ENCODE measurements around the gene LRTM2.

The LRTM2 gene

GRCh38 chr12:1799051-1799881 is 21.1 kb upstream of the LRTM2 start:
- Histone ChIP-seq H3K9me3 (ENCODE audit: insufficient read depth, low read depth, low read length) (no peaks in the 10 kb centered on the region), H3K36me3 (ENCODE audit: insufficient read depth, low read depth, low read length) (no peaks in the 10 kb centered on the region), H3K4me3 (ENCODE audit: low read length) (no peak overlapping the region), H3K9ac (ENCODE audit: low read depth, low read length) (no peak overlapping the region), H3K4me1 (ENCODE audit: insufficient read depth, low read length) (no peaks in the 10 kb centered on the region), H3K27ac (ENCODE audit: low read length) (no peak overlapping the region), H3K27me3 (ENCODE audit: insufficient read depth, low read length) (no peaks in the 10 kb centered on the region)

GRCh38 chr12:1799882-1800400 is 20.4 kb upstream of the LRTM2 start:
- Histone ChIP-seq H3K36me3 (ENCODE audit: insufficient read depth, low read depth, low read length) (no peaks in the 10 kb centered on the region), H3K27me3 (ENCODE audit: insufficient read depth, low read length) (no peaks in the 10 kb centered on the region), H3K9ac (ENCODE audit: low read depth, low read length) (no peak overlapping the region), H3K9me3 (ENCODE audit: insufficient read depth, low read depth, low read length) (no peaks in the 10 kb centered on the region), H3K4me1 (ENCODE audit: insufficient read depth, low read length) (no peaks in the 10 kb centered on the region), H3K27ac (ENCODE audit: low read length) (no peak overlapping the region), H3K4me3 (ENCODE audit: low read length) (no peak overlapping the region)

- Histone ChIP-seq H3K4me1 (ENCODE audit: insufficient read depth, low read length) (no peaks in the 10 kb centered on the region), H3K4me3 (ENCODE audit: low read length) (no peak overlapping the region), H3K9ac (ENCODE audit: low read depth, low read length) (no peak overlapping the region), H3K36me3 (ENCODE audit: insufficient read depth, low read depth, low read length) (no peaks in the 10 kb centered on the region), H3K27me3 (ENCODE audit: insufficient read depth, low read length) (no peaks in the 10 kb centered on the region), H3K9me3 (ENCODE audit: insufficient read depth, low read depth, low read length) (no peaks in the 10 kb centered on the region), H3K27ac (ENCODE audit: low read length) (no peak overlapping the region)
Measured at GRCh38 chr12:1800401-1801302, 19.7 kb upstream of the LRTM2 start.

- Histone ChIP-seq H3K36me3 (ENCODE audit: insufficient read depth, low read depth, low read length) (no peaks in the 10 kb centered on the region), H3K4me1 (ENCODE audit: insufficient read depth, low read length) (no peaks in the 10 kb centered on the region), H3K27me3 (ENCODE audit: insufficient read depth, low read length) (no peaks in the 10 kb centered on the region), H3K27ac (ENCODE audit: low read length) (no peak overlapping the region), H3K4me3 (ENCODE audit: low read length) (no peak overlapping the region), H3K9ac (ENCODE audit: low read depth, low read length) (no peak overlapping the region), H3K9me3 (ENCODE audit: insufficient read depth, low read depth, low read length) (no peaks in the 10 kb centered on the region)
Measured at GRCh38 chr12:1801303-1801975, 18.9 kb upstream of the LRTM2 start.

GRCh38 chr12:1803736-1804135 is 16.6 kb upstream of the LRTM2 start:
- Histone ChIP-seq H3K9ac (ENCODE audit: low read depth, low read length) (no peak overlapping the region), H3K4me3 (ENCODE audit: low read length) (no peak overlapping the region), H3K36me3 (ENCODE audit: insufficient read depth, low read depth, low read length) (no peaks in the 10 kb centered on the region), H3K27me3 (ENCODE audit: insufficient read depth, low read length) (no peaks in the 10 kb centered on the region), H3K27ac (ENCODE audit: low read length) (no peak overlapping the region), H3K9me3 (ENCODE audit: insufficient read depth, low read depth, low read length) (no peaks in the 10 kb centered on the region), H3K4me1 (ENCODE audit: insufficient read depth, low read length) (no peaks in the 10 kb centered on the region)

- Histone ChIP-seq H3K4me3 (ENCODE audit: low read length) (no peak overlapping the region), H3K27ac (ENCODE audit: low read length) (no peak overlapping the region), H3K4me1 (ENCODE audit: insufficient read depth, low read length) (no peaks in the 10 kb centered on the region), H3K9ac (ENCODE audit: low read depth, low read length) (no peak overlapping the region), H3K36me3 (ENCODE audit: insufficient read depth, low read depth, low read length) (no peaks in the 10 kb centered on the region), H3K27me3 (ENCODE audit: insufficient read depth, low read length) (no peaks in the 10 kb centered on the region), H3K9me3 (ENCODE audit: insufficient read depth, low read depth, low read length) (no peaks in the 10 kb centered on the region)
Measured at GRCh38 chr12:1804545-1805332, 15.6 kb upstream of the LRTM2 start.

GRCh38 chr12:1805441-1806081 is 14.8 kb upstream of the LRTM2 start:
- no peak overlapping the region for H3K4me3 ChIP-seq (ENCODE audit: low read length)
- H3K4me1 ChIP-seq (ENCODE audit: insufficient read depth, low read length), result no peaks in the 10 kb centered on the region
- H3K36me3 ChIP-seq (ENCODE audit: insufficient read depth, low read depth, low read length), result no peaks in the 10 kb centered on the region
- no peaks in the 10 kb centered on the region for H3K27me3 ChIP-seq (ENCODE audit: insufficient read depth, low read length)
- H3K27ac ChIP-seq (ENCODE audit: low read length), result no peak overlapping the region
- no peaks in the 10 kb centered on the region for H3K9me3 ChIP-seq (ENCODE audit: insufficient read depth, low read depth, low read length)
- H3K9ac ChIP-seq (ENCODE audit: low read depth, low read length), result no peak overlapping the region

- Histone ChIP-seq H3K4me3 (ENCODE audit: low read length) (no peak overlapping the region), H3K9ac (ENCODE audit: low read depth, low read length) (no peak overlapping the region), H3K36me3 (ENCODE audit: insufficient read depth, low read depth, low read length) (no peaks in the 10 kb centered on the region), H3K27ac (ENCODE audit: low read length) (no peak overlapping the region), H3K4me1 (ENCODE audit: insufficient read depth, low read length) (no peaks in the 10 kb centered on the region), H3K9me3 (ENCODE audit: insufficient read depth, low read depth, low read length) (no peaks in the 10 kb centered on the region), H3K27me3 (ENCODE audit: insufficient read depth, low read length) (no peaks in the 10 kb centered on the region)
Measured at GRCh38 chr12:1806301-1807086, 13.9 kb upstream of the LRTM2 start.

GRCh38 chr12:1807087-1807860 is 13.1 kb upstream of the LRTM2 start:
- H3K4me3 ChIP-seq (ENCODE audit: low read length), result no peak overlapping the region
- no peaks in the 10 kb centered on the region for H3K4me1 ChIP-seq (ENCODE audit: insufficient read depth, low read length)
- no peak overlapping the region for H3K27ac ChIP-seq (ENCODE audit: low read length)
- no peaks in the 10 kb centered on the region for H3K9me3 ChIP-seq (ENCODE audit: insufficient read depth, low read depth, low read length)
- no peaks in the 10 kb centered on the region for H3K27me3 ChIP-seq (ENCODE audit: insufficient read depth, low read length)
- H3K9ac ChIP-seq (ENCODE audit: low read depth, low read length), result no peak overlapping the region
- H3K36me3 ChIP-seq (ENCODE audit: insufficient read depth, low read depth, low read length), result no peaks in the 10 kb centered on the region
